IPS DF 19.7 (cell line): ENCODE data around the gene PEA15.

Experiments
- DNase-seq: peaks from one replicate; pipeline ENCODE4 v3.0.0-alpha.2; 2013; ENCODE audit warnings: low read depth, low spot score

Gene PEA15, protein sequence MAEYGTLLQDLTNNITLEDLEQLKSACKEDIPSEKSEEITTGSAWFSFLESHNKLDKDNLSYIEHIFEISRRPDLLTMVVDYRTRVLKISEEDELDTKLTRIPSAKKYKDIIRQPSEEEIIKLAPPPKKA

GRCh38 chr1:160205242-160206035 is at the start of gene PEA15:
Gene PEA15, plus strand, starts transcription at chr1:160205384. Its CDS starts 6,161 bp downstream, at chr1:160211545.
- no peak for DNase-seq

DNA sequence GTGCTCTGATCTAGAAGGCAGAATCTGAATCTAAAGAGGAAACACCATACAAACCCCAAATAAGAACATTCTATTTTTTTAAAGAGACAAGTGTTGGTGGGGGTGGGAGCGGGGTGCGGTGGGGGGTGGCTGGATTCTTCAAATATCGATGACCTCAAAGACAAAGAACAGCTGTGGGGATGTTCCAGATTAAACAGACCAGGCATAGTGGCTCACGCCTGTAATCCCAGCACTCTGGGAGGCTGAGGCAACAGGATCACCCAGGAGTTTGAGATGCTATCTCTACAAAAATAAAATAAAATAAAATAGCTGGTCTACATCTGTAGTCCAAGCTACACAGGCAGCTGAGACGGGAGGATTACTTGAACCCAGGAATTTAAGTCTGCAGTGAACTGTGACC is 48.8 kb upstream of the PEA15 start:
- no peak for DNase-seq

DNA sequence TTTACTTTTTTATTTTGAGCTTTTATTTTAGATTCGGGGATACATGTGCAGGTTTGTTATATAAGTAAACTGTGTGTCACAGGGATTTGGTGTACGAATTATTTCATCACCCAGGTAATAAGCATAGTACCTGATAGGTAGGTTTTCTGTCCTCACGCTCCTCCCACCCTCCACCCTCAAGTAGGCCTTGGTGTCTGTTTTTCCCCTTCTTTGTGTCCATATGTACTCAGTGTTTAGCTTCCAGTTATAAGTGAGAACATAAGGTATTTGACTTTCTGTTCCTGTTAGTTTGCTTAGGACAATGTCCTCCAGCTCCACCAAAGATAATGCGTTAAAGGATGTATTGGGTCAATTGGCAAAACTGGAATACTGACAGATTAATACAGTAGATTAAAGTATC is 48.0 kb upstream of the PEA15 start:
- DNase-seq = no peak

DNA sequence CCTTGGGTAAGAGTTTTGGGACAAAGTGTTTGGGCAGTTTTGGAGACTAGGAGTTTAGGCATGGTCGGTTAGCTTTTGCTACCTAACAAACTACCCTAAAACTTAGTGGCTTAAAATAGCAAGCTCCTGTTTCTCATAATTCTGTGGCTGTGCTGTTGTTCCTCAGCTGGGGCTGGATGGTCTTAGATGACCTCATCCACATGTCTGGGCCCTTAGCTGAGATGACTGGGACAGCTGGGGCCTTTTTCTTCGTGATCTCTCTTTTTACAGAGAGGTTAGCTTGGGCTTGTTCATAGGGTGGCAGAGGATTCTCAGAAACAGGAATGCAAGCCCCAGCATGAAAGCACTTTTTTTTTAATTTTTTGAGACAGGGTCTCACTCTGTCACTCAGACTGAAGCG is 47.2 kb upstream of the PEA15 start:
- DNase-seq = no peak

DNA sequence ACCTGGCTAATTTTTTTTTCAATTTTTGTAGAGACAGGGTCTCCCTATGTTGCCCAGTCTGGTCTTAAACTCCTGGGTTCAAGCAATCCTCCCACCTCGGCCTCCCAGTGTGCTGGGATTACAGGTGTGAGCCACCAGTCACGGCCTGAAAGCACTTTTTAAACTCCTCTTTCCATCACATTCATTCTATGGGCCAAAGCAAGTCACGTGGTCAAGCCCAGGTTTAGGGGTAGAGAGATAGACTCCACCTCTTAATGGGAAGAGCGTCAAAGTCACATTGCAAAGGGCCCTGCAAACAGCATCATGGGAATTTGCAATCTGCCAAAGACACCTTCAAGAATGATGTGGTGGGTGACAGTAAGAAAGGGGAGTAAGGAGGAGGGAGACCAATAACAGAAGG is 46.6 kb upstream of the PEA15 start:
- DNase-seq = no peak

DNA sequence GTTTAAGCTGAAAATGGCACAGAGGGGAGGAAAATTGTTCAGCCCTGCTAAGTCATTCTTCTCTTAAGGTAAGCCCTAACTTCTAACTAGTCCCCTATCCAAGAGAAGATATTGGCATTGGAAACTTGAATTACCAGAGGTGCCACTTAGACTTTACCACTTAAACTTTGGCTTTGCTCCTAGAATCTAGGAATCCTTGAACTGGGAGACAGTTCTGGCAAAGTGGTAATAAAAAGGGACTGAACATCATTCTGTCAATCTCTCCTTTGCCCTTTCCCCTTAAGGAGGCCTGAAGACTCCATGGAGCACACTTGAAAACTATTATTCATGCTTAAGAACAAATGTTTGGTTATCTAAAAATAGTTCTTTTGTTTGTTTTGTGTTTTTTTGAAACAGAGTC is 45.3 kb upstream of the PEA15 start:
- DNase-seq = no peak

DNA sequence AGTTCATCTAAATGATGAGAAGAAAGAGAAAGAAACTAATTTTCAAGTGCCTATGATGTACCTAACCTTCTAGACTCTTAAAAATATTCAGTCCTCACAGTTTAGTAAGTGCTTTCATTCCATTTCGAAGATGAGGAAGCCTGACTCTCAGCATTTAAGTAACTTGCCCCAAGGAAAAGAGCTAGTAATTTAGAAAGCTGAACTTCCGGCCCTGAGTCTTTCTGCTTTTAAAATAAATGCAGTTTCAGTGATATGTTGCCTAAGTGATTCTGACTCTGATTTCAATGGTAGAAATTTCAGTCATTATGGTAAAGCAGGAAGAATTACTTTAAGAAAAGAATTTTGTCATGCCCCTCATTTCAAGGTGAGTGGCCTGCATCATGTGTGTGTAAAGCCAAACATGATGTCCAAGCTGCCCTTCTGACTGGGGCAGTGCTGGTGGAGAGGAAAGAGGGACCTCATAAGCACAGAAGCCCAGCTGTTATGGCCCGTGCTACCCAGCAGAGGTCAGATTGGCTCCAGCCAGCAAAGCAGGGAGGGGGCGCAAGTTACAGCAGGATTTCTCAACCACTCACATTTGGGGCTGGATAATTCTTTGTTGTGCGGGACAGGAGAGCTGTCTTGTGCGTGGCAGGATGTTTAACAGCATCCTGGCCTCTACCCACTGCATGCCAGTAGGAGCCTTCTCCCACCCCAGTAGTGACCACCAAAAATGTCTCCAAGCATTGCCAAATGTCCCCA is 43.0 kb upstream of the PEA15 start:
- peak; percentile 65 for DNase-seq

- DNase-seq = no peak
Observed at GRCh38 chr1:160162931-160163330, 42.3 kb upstream of the PEA15 start.

DNA sequence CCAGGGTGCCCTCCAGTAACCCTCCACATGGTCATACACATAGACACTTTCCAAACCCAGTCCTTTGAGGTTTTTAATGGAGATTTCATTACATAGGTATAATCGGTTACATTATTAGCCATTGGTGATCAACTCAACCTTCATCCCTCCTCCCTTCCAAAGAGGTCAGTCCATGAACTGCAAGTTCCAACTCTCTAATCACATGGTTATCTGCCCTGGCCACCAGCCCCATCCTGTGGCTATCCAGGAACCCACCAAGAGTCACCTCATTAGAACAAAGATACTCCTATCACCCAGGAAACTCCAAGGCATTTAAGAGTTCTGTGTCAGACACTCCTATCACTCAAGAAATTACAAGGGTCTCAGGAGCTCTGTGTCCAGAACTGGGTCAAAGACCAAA is 41.6 kb upstream of the PEA15 start:
- no peak for DNase-seq

- DNase-seq = no peak
Observed at GRCh38 chr1:160164121-160164520, 41.1 kb upstream of the PEA15 start.

GRCh38 chr1:160166166-160166868 is 38.9 kb upstream of the PEA15 start:
- DNase-seq = no peak

DNA sequence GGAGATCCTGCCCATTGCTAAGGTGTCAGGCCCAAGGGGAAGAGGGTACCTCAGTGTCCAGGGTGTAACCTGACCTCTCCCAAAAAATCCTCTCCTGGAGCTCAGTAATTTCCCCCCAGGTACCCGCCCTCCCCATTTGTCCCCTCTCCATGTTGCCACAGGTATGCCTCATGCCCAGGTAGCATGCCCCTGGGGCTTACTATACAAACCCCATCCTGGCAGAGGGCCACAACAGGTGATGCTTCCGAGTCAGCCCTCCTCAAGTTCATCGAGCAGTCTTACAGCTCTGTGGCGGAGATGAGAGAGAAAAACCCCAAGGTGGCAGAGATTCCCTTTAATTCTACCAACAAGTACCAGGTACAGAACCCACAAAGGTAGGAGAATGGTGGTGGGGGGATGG is 38.1 kb upstream of the PEA15 start:
- DNase-seq = no peak

DNA sequence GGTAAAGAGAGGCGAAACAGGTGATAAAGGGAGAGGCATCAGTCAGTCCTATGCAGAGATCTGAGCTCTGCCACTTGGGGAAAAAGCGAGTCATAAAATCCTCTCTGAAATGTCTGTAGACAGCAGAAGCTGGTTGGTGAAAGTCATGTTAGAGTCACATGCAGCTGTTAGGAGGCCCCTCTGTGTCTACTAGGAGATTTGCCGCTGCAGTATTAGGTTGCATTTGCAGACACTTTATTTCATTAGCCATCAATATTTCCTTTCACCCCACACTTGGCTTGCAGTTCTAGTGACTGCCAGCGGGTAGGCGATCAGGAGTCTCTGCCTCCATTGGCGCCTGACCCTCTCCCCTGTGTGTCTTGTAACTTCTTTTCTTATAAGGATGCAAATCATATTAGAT is 37.6 kb upstream of the PEA15 start:
- DNase-seq = no peak

DNA sequence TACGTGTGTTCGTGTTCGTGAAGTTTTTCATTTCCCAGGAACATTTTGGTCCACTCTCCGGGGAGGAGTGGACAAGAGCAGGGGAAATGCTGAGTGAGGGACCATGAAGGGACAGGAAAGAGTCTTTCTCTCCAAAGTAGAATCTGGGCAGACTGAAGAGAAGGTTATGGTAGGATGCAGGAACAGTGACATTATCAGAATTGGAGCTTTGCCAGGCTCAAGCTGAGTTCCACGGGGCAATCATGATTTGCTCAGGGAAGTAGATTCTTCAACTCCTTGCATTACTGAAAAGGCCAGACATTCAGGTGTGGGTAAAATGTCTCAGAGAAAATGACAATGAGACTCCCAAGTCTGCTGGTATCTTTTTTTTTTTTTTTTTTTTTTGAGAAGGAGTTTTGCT is 37.2 kb upstream of the PEA15 start:
- DNase-seq = no peak

DNA sequence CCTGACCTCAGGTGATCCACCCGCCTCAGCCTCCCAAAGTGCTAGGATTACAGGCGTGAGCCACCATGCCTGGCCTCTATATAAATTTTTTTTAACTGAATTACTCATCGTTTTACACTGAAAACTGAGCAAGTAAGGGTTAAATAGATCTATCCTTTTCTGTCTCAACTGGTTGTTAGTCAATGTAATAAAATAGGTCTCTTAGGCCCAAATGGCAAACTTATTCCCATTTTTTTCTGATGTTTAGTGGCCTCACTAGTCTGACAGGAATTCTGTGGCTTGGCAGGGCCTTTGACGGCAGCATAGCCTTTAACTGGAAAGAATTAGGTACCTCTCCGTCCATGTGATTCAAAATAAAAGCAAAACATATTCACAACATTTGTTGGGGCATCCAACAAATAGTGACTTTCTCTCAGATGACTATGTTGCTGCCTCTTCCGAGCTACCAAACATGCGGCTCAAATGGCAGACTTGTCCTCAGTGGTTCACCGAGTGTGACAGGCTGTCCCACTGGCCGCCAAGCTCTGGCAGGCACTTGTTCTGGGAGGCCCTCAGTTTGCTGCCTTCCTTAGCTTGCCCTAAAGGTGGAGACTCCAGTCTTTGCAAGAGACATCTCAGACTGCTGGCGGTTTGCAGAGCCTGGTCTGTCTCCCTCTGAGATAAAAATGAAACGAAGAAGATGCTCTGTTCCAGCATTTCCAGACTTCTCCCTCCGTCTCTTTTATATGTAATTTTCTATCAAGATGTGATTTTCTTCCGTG is 36.4 kb upstream of the PEA15 start:
- DNase-seq = peak; percentile 54

DNA sequence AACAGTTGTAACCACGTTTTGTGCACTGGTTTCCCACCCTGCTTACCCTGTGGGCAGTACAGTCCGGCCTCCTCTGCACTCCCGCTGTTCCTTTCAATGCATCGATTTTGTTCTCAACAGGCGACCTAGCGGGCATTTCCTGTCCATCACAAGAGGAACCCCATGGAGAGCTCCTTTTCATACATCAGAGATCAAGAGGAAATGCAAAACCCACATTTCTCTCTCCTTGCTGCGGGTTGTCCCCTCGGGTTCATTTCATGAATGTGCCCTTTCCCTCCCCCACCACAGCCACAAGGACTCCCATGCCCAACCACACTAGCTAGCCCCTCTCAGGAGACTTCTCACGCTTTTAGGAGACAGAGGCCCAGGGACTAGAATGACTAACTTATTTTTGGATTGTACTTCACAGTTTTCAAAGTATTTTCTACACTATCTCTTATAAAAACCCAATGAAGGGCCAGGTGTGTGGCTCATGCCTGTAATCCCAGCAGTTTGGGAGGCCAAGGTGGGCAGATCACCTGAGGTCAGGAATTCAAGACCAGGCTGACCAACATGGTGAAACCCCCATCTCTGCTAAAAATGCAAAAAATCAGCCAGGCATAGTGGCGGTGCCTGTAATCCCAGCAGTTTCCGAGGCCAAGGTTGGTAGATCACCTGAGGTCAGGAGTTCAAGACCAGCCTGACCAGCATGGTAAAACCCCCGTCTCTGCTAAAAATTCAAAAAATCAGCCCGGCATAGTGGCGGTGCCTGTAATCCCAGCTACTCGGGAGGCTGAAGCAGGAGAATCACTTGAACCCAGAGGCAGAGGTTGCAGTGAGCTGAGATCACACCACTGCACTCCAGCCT is 35.4 kb upstream of the PEA15 start:
- peak; percentile 98 for DNase-seq

- no peak for DNase-seq
Observed at GRCh38 chr1:160171354-160171753, 33.8 kb upstream of the PEA15 start.

DNA sequence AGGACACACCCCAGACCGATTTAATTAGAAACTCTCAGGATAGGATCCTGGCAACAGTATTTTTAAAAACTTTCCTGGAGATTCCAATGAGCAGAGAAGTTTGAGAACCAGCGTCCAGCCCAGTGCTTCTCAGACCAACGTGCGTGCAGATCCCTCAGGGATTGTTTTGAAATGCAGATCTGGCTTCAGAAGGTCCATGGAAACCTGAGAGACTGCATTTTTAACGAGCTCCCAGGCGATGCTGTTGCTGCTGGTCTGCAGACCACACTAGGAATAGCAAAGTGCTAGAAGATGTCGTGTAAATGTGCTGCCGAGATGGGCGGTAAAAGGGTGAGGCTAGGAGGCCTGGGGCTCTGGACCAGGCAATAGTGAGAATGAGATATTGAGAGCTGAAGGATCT is 33.2 kb upstream of the PEA15 start:
- no peak for DNase-seq

DNA sequence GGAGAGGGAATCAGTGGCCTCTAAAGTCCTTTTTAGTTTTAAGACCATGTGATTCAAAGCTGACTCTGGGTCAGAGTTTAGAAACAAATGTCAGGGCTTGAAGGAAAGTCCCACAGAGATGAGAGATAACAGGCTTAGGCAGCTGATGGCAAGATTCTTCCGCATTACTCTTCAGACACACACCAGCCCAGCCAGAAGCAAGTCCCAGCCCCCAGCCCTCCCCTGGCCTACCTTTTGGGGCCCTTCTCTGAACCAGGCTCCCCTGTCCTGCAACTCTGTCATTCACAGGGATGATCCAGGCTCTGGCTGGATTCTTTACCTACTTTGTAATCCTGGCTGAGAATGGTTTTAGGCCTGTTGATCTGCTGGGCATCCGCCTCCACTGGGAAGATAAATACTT is 28.0 kb upstream of the PEA15 start:
- no peak for DNase-seq

- no peak for DNase-seq
Observed at GRCh38 chr1:160177667-160178066, 27.5 kb upstream of the PEA15 start.

- no peak for DNase-seq
Observed at GRCh38 chr1:160178731-160179130, 26.5 kb upstream of the PEA15 start.
